Activated CD8-positive, alpha-beta memory T cell treated with anti-CD3 and anti-CD28 coated beads for 48 hours (primary cell): ENCODE measurements around the gene GDNF.
"Not testable (repeated sequence)": the region's sequence is repeated elsewhere in the genome, so short reads cannot be mapped to it uniquely, and the experiment has no call there.

Experiments
- DNase-seq, 3 experiments: peaks; one replicate each; pipeline ENCODE4 v3.0.0-alpha.2; 2020; ENCODE audit warnings: low read depth in 2 of 3, low spot score in 2 of 3

GDNF gene

DNA sequence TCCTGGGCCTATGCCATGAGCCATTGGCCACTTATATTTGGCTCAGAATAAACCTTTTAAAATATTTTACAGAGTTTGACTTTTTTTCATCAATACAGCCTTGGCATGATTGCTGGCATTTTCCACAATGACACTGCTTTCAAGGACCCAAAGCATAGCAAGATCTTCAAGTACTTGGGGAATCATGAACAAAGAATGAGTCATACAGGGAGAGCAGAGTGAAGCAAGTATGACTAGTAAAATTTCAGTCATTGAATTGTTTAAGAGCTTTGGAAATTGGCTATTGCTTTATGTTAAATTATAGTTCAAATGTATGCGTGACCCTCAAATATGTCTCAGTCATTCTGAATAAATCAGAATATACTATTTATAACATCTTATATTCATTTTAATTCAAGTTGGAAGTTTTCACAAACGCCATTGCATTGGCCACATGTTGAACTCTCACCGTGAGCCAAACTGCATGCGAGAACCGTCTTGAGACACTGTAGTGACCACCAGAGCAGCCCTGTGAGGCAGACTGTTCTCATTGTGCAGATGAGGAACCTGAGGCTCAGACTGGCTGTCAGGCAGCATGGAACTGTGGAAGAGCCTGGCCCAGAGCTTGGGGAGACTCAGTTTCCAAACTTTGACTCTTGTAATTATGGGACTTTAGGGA lies 52.9 kb downstream of the GDNF start:
- no peak for DNase-seq

DNA sequence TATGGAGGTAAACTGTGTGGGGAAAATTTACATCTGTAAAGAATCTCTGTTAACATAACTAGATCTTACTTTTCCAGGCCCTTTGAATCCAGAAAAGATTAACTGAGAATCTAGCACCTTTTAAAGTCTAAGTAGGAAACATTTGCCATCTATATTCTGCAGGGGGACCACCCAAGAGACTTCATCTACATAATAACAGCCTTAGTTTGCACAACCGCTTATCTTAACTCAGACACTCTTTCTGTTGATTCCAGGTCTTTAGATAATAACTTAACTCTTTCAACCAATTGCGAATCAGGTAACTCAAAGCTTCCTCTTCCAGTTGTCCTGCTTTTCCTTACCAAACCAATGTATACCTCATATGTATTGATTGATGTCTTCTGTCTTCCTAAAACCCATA lies 53.4 kb downstream of the GDNF start:
- no peak for DNase-seq

DNA sequence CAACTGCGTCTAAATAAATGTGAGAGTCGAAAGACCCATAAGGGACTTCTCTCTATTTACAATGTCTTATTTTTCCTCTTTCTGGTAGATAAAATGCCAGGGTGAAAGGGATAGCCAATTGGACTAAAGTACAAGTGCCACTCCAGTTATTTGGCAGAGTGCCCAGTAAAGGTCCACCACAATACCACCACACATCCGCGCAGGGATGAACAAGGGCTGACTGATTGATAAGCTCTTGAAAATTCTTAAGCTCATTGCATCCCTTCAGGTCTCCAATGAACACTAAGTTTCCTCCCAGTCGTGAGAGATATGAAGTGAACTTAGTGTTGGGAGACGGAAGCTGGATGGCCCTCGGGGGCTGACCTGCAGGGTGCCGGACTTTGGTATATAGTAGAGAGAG lies 58.4 kb downstream of the GDNF start:
- not testable (repeated sequence) for DNase-seq

DNA sequence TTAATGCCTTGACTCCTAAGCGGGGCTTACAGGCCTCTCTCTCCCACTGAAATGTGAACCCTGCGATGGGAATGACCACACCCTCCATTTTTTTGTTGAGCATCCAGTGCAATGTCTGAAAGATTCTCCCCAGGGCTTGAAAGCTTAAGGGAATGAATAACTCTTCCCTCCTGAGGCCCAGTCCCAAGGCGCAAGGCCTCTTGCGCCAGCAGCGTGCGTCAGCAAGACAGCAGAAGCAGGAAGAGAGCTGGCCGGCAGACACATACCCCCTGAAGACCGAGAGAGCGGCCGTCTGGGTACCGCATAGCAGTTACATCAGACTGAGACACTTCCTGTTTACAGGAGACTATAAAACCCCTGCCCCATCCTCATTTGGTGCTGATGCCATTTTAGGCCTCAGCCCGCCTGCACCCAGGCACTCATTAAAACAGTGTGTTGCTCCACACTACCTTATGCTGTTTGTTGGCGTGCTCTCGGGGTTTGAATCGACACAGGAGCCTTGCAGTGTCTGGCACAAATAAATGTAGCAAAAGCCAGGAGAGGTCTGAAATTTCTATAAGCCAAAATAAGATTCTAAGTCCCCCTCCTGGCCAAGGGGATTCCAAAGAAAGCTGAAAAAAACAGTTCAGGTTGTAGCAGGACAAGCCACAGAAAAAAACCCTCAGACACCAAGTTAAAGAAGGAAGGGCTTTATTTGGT lies 62.3 kb downstream of the GDNF start:
- no peak for DNase-seq

DNA sequence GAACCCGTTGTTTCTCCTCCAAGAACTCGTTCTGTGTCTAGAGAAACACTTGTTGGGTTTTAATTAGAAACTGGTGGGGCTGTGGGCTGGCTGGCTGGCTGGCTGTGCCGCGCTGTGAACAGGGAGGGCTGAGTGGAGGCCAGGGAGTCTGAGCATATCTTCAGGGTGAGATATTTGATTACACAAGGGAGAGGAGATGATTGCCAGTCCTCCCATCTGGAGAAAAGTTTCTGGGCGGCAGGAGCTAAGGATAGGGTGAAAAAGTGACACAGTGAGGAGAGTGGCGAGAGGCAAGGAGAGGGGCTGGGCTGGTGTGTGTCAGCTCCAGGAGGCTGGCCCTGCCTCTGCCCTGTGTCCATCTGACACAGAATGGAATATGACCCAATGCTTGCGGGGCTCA lies 63.0 kb downstream of the GDNF start:
- DNase-seq: no peak

DNA sequence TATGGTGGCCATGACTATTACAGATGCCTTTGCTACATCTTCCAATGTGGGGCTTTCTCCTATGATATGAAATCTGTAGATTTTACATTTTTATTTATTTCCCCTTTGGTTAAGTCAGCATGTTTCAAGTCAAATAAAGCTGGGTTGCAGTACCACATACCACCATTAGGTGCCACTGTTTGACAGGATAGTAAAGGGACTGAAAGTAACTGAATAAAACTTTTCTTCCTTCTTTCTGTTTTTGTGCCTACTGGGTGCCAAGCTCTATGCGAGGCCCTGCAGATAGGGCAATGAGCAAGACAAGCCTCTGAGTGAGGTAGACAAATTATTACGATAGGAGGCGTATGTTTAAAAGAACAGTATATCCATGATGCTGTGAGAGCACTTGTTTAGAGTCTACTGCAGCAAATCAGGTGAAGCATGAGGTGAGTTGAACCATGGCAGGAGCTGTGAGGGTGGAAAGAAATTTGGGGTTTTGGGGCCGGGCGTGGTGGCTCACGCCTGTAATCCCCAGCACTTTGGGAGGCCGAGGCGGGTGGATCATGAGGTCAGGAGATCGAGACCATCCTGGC lies 64.8 kb downstream of the GDNF start:
- DNase-seq: peak in 1 of 3 experiments; percentile 3

DNA sequence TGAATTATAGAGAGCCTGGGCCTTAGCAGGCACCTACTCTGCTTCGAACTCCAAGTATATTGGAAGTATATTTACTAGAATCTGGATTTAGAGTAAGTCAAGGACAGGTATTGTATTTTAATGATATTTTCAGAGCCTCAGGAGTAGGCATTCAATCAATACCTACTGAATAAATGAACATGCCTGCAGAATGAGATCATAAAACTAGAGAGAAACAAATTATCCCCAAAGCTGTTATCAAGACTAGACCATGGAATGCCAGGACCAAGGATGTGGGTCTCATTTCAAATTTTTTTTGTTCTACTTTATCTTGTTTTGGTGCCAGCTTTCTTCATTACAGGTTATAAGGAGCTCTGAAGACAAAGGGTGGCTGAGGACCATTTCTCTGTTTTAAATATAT lies 66.0 kb downstream of the GDNF start:
- DNase-seq: no peak

DNA sequence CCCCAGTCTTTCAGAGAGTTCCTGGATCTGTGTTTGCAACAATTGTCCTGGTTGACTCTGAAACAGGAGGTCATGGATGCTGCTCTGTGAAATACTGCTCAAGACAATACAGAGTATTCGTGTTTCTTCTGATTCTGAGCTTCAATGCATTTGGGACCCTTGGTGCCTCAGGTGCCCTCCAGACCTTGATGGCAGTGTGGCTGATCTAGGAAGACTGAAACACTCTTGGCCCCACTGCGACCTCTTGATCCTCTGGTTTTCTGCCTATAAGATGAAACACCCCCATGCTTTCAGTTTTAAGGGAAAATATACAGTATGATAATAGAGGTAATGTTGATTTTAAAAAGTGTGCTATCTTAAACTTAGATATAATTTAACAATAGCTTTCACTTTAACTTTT lies 67.6 kb downstream of the GDNF start:
- DNase-seq: no peak

DNA sequence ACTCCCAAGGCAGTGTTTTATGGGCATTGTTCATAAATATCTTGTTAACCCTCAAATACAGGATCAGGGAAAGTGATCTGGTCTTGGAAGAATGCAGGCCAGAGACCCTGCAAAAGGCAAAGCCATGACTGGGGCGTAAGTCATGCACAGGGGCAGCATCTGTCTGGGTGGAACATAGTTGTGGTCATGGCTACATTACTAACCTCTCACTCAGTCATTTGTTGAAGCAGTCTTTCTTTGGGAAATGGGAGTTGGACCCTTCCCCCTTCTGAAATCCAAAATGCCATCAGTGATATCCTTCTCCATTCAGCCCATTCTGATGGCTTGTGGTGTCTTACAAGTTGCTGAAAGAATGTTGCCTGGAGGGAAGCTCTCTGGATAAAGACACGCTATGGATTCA lies 68.1 kb downstream of the GDNF start:
- DNase-seq: no peak

DNA sequence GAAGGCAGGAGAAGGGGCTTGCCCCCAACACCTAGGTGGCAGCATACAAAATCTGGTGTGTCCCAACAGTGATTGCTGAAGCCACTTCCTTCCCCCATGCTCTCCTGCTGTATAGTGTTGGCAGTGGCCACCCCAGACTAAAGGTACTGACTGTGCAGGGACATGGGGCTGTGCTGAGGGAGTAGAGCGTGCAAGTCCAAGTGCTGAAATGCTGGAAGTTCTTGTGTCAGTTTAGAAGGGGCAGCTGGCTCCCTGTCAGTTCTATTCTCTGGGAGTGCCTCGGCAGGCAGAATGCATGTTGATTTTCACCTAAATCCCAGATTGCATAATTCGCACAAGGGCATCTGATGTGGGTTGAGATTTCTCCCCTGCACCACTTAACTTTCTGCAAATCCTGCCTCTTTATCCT lies 68.6 kb downstream of the GDNF start:
- no peak for DNase-seq

DNA sequence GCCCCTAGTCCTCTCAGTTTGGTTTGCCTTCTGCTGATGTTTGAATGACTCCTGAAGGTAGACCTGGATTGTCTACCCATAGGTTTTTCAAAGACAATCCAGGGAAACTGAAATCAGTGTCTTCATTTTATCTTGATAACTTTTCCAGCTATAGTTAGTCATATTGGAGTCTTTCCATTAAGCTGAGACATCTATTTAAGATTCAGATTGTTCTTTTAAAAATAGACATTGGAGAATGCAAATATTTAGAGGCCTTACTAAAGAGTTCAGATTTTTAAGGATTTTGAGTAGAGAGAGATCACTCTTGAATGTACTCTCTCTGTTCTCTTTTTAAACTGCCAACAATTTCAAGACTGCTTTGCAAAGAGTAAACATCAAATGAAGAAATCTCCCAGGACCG lies 69.1 kb downstream of the GDNF start:
- no peak for DNase-seq

DNA sequence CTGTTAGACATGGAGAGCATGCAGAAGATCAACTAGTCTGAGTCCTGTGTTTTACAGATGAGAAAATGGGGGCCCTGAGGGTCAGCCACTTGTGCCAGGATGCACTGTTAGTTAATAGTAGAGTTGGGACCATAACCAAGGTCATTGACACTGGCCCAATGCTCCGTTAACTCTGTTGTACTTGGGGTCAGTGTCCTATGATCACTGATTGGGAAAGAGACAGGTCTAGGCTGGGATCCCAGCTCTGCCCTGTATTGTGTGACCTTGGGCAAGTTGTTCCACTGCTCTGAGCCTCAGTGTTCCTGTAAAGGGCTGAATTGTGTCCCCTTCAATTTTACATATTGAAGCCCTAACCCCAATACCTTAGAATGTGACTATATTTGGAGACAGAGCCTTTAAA lies 70.0 kb downstream of the GDNF start:
- no peak for DNase-seq

DNA sequence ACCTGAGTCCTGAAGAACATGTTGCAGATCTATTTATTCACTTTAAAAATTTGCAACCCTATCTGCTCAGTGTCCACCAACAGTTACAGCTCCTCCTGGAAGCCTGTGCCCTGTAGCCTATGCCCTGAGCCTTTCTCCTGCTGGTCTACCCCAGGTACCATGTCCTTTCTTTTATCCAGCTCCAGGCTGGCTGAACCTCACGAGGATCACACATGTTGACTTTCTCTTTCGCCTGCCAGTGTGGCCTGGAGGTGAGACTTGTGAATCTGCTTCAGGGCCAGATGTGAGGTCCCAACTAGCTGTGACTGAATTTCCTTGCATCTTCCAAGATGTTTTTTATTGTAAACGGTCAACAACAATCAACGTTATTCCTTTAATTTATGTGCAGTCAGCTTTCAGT lies 70.7 kb downstream of the GDNF start:
- no peak for DNase-seq

DNA sequence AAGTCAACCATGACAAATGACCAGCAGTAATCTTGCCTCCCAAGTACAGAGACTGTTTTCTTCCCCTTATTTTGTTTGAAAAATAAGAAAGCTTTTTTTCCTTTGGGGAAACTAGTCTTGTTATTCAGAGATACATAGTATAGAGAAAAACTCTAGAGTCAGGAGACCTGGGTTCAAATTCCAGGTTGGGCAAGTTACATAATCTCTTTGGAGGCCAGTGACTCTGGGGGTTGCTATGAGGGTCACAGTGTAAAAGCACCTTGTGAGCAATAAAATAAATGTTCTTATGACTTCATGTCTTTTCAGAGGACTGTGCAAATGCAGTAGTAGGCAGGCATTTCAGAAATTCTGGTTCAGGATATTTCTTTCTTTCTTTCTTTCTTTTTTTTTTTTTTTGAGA lies 71.5 kb downstream of the GDNF start:
- no peak for DNase-seq

DNA sequence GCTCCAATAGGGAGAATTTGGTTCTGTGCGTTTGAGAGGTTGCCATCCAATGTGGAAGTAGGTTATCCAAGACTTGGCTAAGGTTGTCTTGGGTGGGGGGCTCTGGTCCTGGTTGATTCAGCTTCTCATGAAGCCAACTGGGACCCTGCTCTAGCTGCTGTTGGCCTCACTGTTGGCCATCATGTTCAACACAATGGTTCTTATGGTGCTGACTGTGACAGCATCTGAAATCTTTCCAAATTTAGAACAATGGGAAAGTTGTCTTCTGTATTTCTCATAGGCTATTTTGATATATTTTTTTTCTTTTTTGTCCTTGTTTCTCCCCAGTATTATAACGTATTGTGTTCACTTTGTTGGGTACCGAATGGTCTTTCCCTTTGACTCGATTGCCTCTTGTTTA lies 71.9 kb downstream of the GDNF start:
- no peak for DNase-seq

DNA sequence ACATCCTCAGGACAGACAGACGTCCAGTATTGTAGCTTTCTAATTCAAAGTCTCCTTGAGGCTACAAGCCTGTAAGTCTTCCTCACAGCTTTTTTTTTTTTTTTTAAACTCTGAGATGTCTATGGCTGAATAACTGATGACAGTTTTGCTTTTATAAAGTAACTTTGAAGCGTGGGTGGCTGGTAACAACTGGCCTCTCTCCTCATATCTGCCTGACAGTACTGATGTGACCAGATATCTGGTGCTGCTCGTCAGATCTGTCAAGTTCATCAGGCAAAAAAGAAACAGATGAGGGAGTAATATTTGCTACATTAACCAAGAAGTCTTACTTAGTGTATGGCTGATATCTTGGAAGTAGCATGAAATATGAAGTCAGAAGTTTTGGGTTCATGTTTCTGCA lies 72.6 kb downstream of the GDNF start:
- no peak for DNase-seq
